RPMI7951 (cell line): ENCODE results near the gene ZFPL1. TPM values are rescaled to one million over a fixed set of nuclear protein-coding genes. Genes with fewer than 3 reads are reported as not detected.
A peak's percentile ranks its signal among the peaks of the same experiment; 100 is the strongest.

Experiments used
- DNase-seq: peaks from one replicate; pipeline ENCODE4 v3.0.0-alpha.2; 2012; ENCODE audit warnings: low read depth
- total RNA-seq: library from RNA; depleted of rRNA; stranded (reverse); fragments of >200 nt; shearing (Covaris generic); gene quantifications from 2 replicates; pipeline ENCODE4 v1.2.3, GENCODE V29; 2014; rRNA removed

Gene ZFPL1
- total RNA-seq, 1 experiment from 2014 or later: 58.3 TPM

DNA sequence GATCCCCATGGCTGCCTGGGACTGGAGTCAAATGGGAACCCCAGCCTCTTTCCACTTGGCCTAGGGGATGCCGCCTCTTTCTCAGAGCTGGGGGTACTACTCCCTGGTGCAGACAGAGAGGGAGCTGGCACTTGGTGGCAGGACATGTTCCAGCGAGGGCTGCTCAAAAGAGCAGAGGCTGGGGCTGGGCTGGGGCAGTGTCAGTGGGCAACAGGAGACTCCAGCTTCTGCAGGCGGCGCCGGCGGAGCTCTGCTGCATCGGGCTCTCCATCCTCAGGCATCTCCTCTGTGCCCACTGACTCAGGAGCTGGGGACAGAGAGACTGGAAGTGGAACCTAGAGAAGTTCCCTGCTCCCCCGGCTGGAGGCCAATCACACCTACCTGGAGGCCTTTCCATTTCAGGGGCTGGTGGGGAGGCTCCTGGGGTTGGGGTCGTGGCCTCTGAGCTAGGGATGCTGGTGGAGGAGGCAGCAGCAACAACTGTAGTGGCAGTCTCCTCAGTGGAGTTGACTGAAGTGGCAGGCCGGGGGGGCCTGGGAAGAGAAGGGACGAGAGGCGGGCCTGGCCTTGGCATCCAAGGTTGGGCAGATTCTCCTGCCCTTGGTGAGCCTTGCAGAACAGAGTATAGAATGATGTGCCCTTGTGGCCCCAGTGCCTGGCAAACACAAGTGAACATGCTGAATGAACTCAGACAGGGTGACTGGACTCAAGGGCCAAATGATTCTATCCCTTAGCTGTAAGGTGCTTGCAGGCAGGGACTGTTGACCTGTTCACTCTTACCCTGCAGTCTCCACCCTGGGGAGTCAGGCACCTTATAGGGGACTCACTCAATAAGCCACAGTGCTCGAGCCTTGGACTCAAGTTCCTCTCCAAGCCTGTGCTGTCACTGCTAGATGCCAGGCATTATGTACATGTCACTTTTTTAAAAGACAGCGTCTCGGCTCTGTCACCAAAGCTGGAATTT lies 44.4 kb downstream of the ZFPL1 start:
- DNase-seq: no peak

DNA sequence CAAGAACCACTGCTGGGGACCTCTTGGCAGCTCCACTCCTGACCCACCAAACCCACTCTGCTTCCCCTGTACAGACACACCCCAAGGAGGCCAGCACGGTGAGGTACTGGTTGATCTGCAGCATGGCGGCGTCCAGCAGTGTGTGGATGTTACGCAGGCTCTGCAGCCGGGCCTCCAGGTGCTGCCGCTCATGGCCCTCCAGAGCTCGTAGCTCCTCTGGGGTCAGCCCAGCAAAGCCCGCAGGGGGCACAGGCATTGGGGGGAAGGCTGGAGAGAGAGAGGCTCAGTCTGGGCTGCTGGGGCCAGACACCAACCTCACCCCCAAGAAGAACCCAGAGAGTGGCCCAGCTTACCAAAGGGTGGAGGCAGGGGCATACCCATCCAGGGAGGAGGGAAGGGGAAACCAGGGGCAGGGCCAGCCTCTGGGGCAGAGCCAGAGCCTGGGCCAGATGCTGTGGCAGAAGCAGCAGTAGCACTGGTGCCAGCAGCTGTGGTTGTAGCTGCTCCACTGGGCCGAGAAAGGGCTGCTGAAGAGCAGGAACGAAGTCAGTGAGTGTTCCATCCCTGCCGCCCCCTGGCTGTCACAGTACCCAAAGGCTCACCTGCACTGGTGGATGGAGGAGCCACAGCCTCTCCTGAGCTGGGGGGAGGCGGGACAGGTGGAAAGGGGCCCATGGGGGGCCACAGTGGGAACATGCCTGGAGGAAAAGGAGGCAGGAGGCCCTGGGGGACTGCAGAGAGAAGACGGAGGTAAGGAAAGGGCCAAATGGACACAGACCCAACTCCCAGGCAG lies 45.8 kb downstream of the ZFPL1 start:
- no peak for DNase-seq

GRCh38 chr11:65130631-65131416 lies 46.8 kb downstream of the ZFPL1 start:
- no peak for DNase-seq

- DNase-seq: no peak
Observed at GRCh38 chr11:65131417-65131776, 47.4 kb downstream of the ZFPL1 start.

- DNase-seq: no peak
Observed at GRCh38 chr11:65131895-65132237, 47.8 kb downstream of the ZFPL1 start.

- DNase-seq: no peak
Observed at GRCh38 chr11:65132238-65132987, 48.4 kb downstream of the ZFPL1 start.

DNA sequence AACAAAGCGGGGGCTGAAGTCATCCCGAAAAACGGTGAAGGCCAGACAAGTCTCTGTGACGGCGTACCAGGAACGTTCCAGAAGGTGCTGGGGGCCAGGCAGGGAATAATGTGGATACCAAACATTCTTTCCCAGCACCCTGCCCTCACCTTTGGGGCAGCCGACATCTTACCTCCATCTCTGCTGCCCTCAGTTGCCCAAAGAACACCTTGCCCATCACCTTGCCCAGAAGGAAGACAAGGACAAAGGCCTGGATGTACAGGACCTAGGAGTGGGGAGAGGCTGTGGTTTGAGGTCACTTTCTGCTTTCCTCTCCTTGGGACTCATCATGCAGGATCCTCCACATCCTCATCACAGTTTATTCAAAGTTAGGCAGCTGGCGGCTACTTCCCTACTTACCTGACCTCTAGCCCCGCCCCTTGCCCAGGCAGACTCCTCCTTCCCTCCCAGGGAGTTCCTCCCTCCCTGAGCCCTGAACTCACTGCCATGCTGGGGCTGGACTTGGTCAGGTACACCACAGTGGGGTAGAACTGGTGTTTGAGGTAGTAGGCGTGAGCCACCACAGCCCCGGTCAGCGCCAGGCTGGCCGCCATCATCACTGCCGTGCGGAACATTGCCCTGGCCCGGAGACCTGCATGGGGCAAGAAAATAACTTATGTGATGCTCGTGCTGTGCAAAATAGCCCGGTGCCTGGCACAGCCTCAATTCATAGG lies 49.1 kb downstream of the ZFPL1 start:
- no peak for DNase-seq

DNA sequence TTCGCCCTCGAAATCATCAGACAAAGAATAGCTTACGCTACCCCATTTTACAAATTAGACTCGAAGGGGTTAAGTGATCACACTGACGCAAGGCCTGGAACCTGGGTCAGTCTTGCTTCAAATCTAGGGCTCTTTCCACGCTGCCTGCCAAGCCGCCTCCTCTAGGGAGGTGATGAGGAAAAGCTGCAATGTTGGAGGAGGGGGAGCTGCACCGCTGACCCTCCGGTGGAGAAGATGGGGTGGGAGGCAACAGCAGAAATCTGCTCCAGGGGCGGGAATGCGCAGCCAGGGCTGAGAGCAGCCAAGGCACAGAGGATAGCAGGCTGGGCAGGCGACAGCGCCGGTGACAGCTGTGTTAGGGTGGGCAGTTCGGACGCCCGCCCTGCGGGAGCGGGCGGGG lies 49.7 kb downstream of the ZFPL1 start:
- no peak for DNase-seq

DNA sequence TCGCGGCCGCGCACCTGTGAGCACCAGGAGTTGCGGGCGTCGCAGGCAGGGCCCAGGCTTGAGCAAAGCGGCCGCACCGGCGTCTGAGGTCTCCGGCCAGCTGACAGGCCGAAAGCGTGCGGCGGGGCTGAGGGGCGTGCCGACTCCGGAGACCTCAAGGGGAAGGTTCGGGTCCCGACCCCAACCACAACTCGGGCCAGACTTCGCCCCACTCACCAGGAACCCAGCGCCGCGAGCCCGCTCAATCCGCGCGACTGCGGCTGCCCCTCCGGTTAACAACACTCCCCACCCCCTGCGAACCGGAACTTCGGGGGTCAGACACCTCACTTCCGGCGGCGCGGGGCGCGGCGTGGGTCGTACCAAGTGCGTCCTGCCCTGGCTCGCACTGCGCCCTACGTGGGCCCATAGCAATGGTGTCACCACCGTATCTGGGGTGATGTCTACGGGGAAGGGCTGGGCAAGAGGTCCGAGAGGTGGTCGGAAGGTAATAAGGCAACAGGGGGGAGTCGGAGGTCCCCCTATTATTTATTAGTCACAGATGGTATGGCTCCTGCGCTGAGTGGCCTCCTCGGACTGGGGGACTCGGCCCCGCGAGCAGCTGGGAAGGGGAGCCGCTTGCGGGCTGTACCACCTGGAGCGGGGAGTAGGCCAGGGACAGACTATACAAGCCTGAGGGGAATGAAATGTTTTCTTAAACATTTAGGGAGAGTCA lies 50.4 kb downstream of the ZFPL1 start, which contains the start of gene SYVN1:
SYVN1 (minus strand) TSS at position 280 of the 712 bp plus-strand sequence. CDS start 918 bp downstream, outside the sequence.
- DNase-seq: peak; percentile 87

- peak; percentile 97 for DNase-seq
Observed at GRCh38 chr11:65134952-65135632, 51.1 kb downstream of the ZFPL1 start.

- DNase-seq: no peak
Observed at GRCh38 chr11:65135633-65136145, 51.7 kb downstream of the ZFPL1 start.

DNA sequence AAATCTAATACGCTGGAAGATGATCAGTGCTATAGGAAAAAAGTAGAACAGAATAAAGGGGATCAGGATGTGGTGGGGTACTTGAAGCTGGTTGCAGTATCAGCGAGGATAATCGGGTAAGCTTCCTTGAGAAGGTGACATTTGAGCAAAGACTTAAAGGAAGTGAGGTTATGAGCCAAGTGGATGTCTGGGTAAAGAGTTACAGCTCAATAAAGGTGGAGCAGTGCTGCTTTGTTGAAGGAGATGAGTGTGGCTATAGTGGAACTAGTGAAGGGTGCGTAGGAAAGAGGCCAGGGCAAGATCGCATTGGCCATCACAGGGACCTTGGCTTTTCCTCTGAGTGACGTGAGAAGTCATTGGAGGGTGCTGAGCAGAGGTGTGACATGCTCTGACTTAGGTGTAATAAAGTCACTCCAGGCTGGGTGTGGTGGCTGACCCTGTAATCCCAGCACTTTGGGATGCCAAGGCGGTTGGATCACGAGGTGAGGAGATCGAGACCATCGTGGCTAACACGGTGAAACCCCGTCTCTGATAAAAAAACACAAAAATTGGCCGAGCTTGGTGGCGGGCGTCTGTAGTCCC lies 52.6 kb downstream of the ZFPL1 start:
- no peak for DNase-seq

Other genes starting within 250 kb of the ZFPL1 start
- gene CDC42BPG, start 239.6 kb upstream of the ZFPL1 start, total RNA-seq: 0.20 TPM in 1 of 2 replicates, not detected in the other
- gene EHD1, start 205.6 kb upstream of the ZFPL1 start, total RNA-seq: 82.1 and 92.3 TPM in 2 replicates
- 6.6 and 7.2 TPM in 2 replicates for gene ATG2A, start 167.0 kb upstream of the ZFPL1 start, total RNA-seq
- 12.5 and 17.8 TPM in 2 replicates for gene PPP2R5B, start 159.5 kb upstream of the ZFPL1 start, total RNA-seq
- gene GPHA2, start 148.3 kb upstream of the ZFPL1 start, total RNA-seq: not detected in 2 replicates
- not detected in 2 replicates for gene MAJIN, start 112.1 kb upstream of the ZFPL1 start, total RNA-seq
- 0.59 and 0.84 TPM in 2 replicates for gene BATF2, start 87.3 kb upstream of the ZFPL1 start, total RNA-seq
- gene ARL2, start 70.1 kb upstream of the ZFPL1 start, total RNA-seq: 166 and 176 TPM in 2 replicates
- 25.8 and 27.0 TPM in 2 replicates for gene SNX15, start 56.8 kb upstream of the ZFPL1 start, total RNA-seq
- 18.9 and 21.0 TPM in 2 replicates for gene SAC3D1, start 43.0 kb upstream of the ZFPL1 start, total RNA-seq
- gene NAALADL1, start 25.7 kb upstream of the ZFPL1 start, total RNA-seq: not detected in 2 replicates
- 41.7 and 45.7 TPM in 2 replicates for gene CDCA5, start 182 bp upstream of the ZFPL1 start, total RNA-seq
- 48.7 and 108 TPM in 2 replicates for gene VPS51, start 12.0 kb downstream of the ZFPL1 start, total RNA-seq
- 5.0 and 6.0 TPM in 2 replicates for gene TM7SF2, start 27.6 kb downstream of the ZFPL1 start, total RNA-seq
- gene ZNHIT2, start 33.5 kb downstream of the ZFPL1 start, total RNA-seq: 7.6 and 10.2 TPM in 2 replicates
- 366 and 448 TPM in 2 replicates for gene FAU, start 37.9 kb downstream of the ZFPL1 start, total RNA-seq
- gene MRPL49, start 38.1 kb downstream of the ZFPL1 start, total RNA-seq: 50.6 and 69.5 TPM in 2 replicates
- 15.6 and 29.2 TPM in 2 replicates for gene SYVN1, start 50.3 kb downstream of the ZFPL1 start, total RNA-seq
- not detected in 2 replicates for gene SPDYC, start 86.0 kb downstream of the ZFPL1 start, total RNA-seq
- gene CAPN1, start 97.7 kb downstream of the ZFPL1 start, total RNA-seq: 195 and 272 TPM in 2 replicates
- gene POLA2, start 177.7 kb downstream of the ZFPL1 start, total RNA-seq: 28.1 and 43.7 TPM in 2 replicates
- gene CDC42EP2, start 230.6 kb downstream of the ZFPL1 start, total RNA-seq: 7.0 and 7.1 TPM in 2 replicates
- 41.5 and 58.9 TPM in 2 replicates for gene DPF2, start 249.6 kb downstream of the ZFPL1 start, total RNA-seq